Neutrophil (primary cell): ENCODE data around the gene GRID2.

ENCODE experiments used
- H3K27ac ChIP-seq: fragments of 200-600 bp; sonication (generic); 2 replicates; pipeline ENCODE4 v1.5.1; 2016; ENCODE audit warnings: mild to moderate bottlenecking, moderate library complexity
- H3K27me3 ChIP-seq: fragments of 200-600 bp; sonication (generic); 2 replicates; pipeline ENCODE4 v1.6.0; 2016; ENCODE audit warnings: mild to moderate bottlenecking
- H3K36me3 ChIP-seq: fragments of 200-600 bp; sonication (generic); 2 replicates; pipeline ENCODE4 v1.5.1; 2017
- H3K4me1 ChIP-seq, 2 experiments: fragments of 200-600 bp in 1 of 2; sonication (generic) in 1 of 2; 1 replicate in 1 of 2; 2 replicates in 1 of 2; pipeline versions ENCODE4 v1.5.1 to v1.6.1; 2013 to 2016; ENCODE audit warnings: low read depth in 1 of 2, low read length in 1 of 2, mild to moderate bottlenecking in 1 of 2, moderate library complexity in 1 of 2; ENCODE audit not compliant: control insufficient read depth in 1 of 2, insufficient read depth in 1 of 2
- H3K4me3 ChIP-seq, 2 experiments: fragments of 200-600 bp in 1 of 2; sonication (generic) in 1 of 2; 1 replicate in 1 of 2; 2 replicates in 1 of 2; pipeline ENCODE4 v1.5.1; 2013 to 2016; ENCODE audit warnings: low read depth in 1 of 2, low read length in 1 of 2, mild to moderate bottlenecking in 1 of 2, moderate library complexity in 1 of 2
- H3K9me3 ChIP-seq: fragments of 200-600 bp; sonication (generic); 2 replicates; pipeline ENCODE4 v1.5.1; 2016
- TF ChIP-seq, protein P1 (sequence below): fragments of 200-600 bp; sonication (generic); IDR thresholded peaks from 2 replicates; pipeline ENCODE4 v1.5.1; 2016; ENCODE audit warnings: antibody characterized with exemption

GRID2 gene

DNA sequence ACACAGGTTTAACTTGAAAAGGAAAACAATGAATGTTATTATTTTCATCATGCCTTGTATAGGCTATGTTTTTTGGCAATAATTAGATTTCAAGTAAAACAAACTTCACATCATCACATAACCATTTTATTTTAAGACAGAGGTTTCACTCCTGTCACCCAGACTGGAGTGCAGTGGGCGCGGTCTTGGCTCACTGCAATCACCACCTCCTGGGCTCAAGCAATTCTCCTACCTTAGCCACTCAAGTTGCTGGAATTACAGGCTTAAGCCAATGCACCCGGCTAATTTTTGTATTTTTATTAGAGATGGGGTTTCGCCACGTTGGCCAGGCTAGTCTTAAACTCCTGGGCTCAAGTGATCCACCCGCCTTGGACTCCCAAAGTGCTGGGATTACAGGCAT, 866.2 kb downstream of the GRID2 start:
- no peaks in the 10 kb centered on the region for H3K27me3 ChIP-seq
- TF ChIP-seq, protein P1, sequence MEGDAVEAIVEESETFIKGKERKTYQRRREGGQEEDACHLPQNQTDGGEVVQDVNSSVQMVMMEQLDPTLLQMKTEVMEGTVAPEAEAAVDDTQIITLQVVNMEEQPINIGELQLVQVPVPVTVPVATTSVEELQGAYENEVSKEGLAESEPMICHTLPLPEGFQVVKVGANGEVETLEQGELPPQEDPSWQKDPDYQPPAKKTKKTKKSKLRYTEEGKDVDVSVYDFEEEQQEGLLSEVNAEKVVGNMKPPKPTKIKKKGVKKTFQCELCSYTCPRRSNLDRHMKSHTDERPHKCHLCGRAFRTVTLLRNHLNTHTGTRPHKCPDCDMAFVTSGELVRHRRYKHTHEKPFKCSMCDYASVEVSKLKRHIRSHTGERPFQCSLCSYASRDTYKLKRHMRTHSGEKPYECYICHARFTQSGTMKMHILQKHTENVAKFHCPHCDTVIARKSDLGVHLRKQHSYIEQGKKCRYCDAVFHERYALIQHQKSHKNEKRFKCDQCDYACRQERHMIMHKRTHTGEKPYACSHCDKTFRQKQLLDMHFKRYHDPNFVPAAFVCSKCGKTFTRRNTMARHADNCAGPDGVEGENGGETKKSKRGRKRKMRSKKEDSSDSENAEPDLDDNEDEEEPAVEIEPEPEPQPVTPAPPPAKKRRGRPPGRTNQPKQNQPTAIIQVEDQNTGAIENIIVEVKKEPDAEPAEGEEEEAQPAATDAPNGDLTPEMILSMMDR, result no peak

DNA sequence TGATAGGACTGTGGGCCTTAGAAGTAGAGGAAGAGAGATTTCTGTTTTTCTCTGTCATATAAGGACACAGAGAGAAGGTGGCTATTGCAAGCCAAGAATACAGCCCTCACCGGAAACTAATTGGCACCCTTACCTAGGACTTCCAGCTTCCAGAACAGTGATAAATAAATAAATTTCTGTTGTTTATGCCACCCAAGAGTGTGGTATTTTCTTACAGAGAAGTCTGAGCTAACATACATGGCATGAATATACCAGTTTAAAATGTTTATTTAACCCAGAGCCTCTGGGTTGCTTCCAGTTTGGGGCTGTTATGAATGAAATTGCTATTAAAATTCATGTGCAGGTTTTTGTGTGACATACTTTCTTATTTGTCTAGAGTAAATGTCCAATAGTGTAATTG, 870.8 kb downstream of the GRID2 start:
- no peaks in the 10 kb centered on the region for H3K36me3 ChIP-seq
- H3K27me3 ChIP-seq, result no peaks in the 10 kb centered on the region
- H3K9me3 ChIP-seq, result no peaks in the 10 kb centered on the region
- TF ChIP-seq, protein P1, result no peak
- H3K27ac ChIP-seq, result no peak overlapping the region
- no peaks in the 10 kb centered on the region for H3K4me1 ChIP-seq
- no peak overlapping the region for H3K4me3 ChIP-seq

More for the DNA sequence above, 866.2 kb downstream of the GRID2 start:
- no peak overlapping the region for H3K4me3 ChIP-seq
- H3K4me1 ChIP-seq, result no peaks in the 10 kb centered on the region
- H3K9me3 ChIP-seq, result no peaks in the 10 kb centered on the region
- H3K27ac ChIP-seq, result no peak overlapping the region
- H3K36me3 ChIP-seq, result no peaks in the 10 kb centered on the region

DNA sequence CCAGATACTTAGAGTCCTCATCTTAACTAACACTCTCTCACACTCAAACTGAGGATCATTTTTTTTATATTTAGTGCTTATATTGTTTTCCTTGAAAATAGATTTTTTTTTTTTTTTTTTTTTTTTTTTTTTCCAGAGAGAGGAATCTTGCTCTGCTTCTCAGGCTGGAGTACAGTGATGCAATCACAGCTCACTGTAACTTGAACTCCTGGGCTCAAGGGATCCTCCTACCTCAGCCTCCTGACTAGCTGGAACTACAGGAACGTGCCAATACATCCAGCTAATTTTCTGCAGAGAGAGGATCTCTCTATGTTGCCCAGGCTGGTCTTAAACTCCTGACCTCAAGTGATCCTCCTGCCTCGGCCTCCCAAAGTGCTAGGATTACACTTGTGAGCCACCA, 874.5 kb downstream of the GRID2 start:
- H3K27me3 ChIP-seq, result no peaks in the 10 kb centered on the region
- H3K4me3 ChIP-seq, result no peak overlapping the region
- H3K36me3 ChIP-seq, result no peaks in the 10 kb centered on the region
- no peaks in the 10 kb centered on the region for H3K4me1 ChIP-seq
- H3K27ac ChIP-seq, result no peak overlapping the region
- TF ChIP-seq, protein P1, result no peak
- H3K9me3 ChIP-seq, result no peaks in the 10 kb centered on the region

DNA sequence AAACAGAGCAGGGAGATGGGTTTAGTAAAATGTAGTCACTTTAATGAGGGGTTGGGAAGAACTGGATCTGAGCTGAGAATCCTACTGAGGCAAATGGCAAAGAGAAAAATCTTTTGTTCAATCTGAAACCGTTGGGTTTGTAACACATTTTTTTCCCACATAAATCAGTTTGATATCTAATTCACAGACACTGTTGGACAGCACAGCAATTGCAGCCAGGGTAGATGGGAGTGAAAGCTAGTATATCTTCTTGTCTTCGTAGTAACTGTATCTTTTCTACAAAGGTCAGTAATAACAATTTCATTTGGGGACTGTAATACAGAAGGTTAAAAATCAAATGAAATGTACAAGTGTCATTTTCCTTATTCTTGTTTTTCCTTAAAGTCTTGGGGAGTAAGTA, 875.3 kb downstream of the GRID2 start:
- Histone ChIP-seq H3K27me3 (no peaks in the 10 kb centered on the region), H3K4me3 (no peak overlapping the region), H3K36me3 (no peaks in the 10 kb centered on the region), H3K4me1 (no peaks in the 10 kb centered on the region), H3K9me3 (no peaks in the 10 kb centered on the region), H3K27ac (no peak overlapping the region)
- TF ChIP-seq, protein P1, result no peak

DNA sequence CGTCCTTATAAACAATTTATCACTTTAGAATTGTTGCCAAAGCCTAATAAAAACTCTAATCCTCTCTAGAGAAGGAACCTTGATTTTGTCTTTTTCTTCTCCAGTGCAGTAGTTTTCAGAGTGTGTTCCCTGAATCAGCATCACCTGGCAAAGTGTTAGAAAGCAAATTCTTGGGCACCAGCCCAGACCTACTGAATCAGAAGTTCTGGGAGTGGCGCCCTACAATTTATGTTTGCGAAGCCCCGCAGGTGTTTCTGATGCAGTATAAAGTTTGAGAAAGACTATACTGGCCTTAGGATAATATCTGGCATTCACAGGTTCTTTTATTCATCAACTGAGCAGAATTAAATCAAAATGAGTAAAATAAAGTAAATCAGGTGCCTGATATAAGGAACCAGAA, 879.0 kb downstream of the GRID2 start:
- no peaks in the 10 kb centered on the region for H3K4me1 ChIP-seq
- TF ChIP-seq, protein P1, result no peak
- no peak overlapping the region for H3K4me3 ChIP-seq
- no peaks in the 10 kb centered on the region for H3K27me3 ChIP-seq
- no peak overlapping the region for H3K27ac ChIP-seq
- no peaks in the 10 kb centered on the region for H3K36me3 ChIP-seq
- H3K9me3 ChIP-seq, result no peaks in the 10 kb centered on the region

DNA sequence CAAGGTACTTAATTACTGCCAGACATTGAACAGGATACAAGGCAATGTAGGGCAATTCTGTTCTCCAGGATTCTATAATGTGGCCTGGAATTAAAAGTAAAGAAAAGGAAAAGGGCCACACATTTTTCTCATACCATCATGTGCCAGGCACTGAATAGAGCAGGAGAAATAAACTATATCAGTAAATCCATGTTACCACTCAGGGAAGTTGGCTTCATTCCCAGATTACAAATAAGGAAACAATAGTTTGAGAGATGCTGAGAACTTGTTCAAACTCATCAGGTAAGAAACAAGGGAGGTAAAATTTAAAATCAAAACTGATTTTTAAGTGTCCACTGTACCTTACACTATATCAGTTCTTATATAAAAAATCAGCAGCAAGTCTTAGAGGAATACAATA, 879.8 kb downstream of the GRID2 start:
- Histone ChIP-seq H3K27ac (no peak overlapping the region), H3K27me3 (no peaks in the 10 kb centered on the region), H3K4me3 (no peak overlapping the region), H3K4me1 (no peaks in the 10 kb centered on the region), H3K36me3 (no peaks in the 10 kb centered on the region), H3K9me3 (no peaks in the 10 kb centered on the region)
- TF ChIP-seq, protein P1, result no peak
